A549 (cell line): Measurements from ENCODE around the gene EIF4G3. TPM values are rescaled to one million over a fixed set of nuclear protein-coding genes. Genes with fewer than 3 reads are reported as not detected.

Experiments
- ATAC-seq, 2 experiments: fragments of 200-7000 bp in 1 of 2; fragments of >200 bp in 1 of 2; cut with Nextera tagmentation in 1 of 2; cut with Tn5 transposase in 1 of 2; 3 replicates each; pipeline versions ENCODE4 v1.8.0 to v1.9.1; 2018 to 2020; ENCODE audit warnings: mild to moderate bottlenecking in 1 of 2, moderate library complexity in 1 of 2
- CTCF ChIA-PET: fragments of 300-600 bp; sonication (Branson Sonifier 250); formaldehyde crosslinking; extraction: SDS; loops from one replicate; lab custom pipeline; 2021; ENCODE audit warnings: antibody characterized with exemption, inconsistent platforms; lab: Yijun Ruan, JAX
- POLR2A ChIA-PET: fragments of 350-600 bp; formaldehyde crosslinking; extraction: SDS; loops from one replicate; lab custom pipeline; 2021; ENCODE audit warnings: antibody characterized with exemption, inconsistent platforms; lab: Yijun Ruan, JAX
- DNase-seq, 2 experiments: peaks; one replicate each; pipeline versions ENCODE4 v3.0.0 to v3.0.0-alpha.2; 2011 to 2016; ENCODE audit warnings: low read depth in 1 of 2, low spot score in 1 of 2
- FAIRE-seq: peaks from 2 replicates; lab custom pipeline; 2011; peaks lifted over from hg19 to GRCh38; lab: Jason Lieb, UNC
- H3K27ac ChIP-seq, 2 experiments: fragments of >200 bp; sonication (Bioruptor Twin); formaldehyde crosslinking; 3 replicates each; pipeline ENCODE4 v1.5.1; 2016 to 2017
- H3K4me1 ChIP-seq: fragments of >200 bp; sonication (Bioruptor Twin); formaldehyde crosslinking; 3 replicates; pipeline ENCODE4 v1.6.1; 2016
- H3K4me2 ChIP-seq: fragments of >200 bp; sonication (Bioruptor Twin); formaldehyde crosslinking; 3 replicates; pipeline ENCODE4 v1.6.1; 2016
- H3K4me3 ChIP-seq: fragments of >200 bp; sonication (Bioruptor Twin); formaldehyde crosslinking; 3 replicates; pipeline ENCODE4 v1.5.1; 2016
- H3K9me3 ChIP-seq: fragments of >200 bp; sonication (Bioruptor Twin); formaldehyde crosslinking; 3 replicates; pipeline ENCODE4 v1.6.1; 2016
- CBX2 ChIP-seq: fragments of 200-600 bp; sonication (generic); IDR thresholded peaks from 2 replicates; pipeline ENCODE4 v1.6.1; 2016; ENCODE audit warnings: low read depth, mild to moderate bottlenecking, borderline replicate concordance
- CEBPB ChIP-seq, 2 experiments: fragments of >200 bp in 1 of 2; sonication (Bioruptor Twin) in 1 of 2; formaldehyde crosslinking in 1 of 2; IDR thresholded peaks; 2 replicates each; pipeline ENCODE4 v1.6.1; 2012 to 2016
- CHD2 ChIP-seq: fragments of 150-350 bp; IDR thresholded peaks from 2 replicates; pipeline ENCODE4 v1.6.1; 2014; ENCODE audit warnings: low read length; ENCODE audit not compliant: partially characterized antibody
- EP300 ChIP-seq, 2 experiments: fragments of >200 bp; sonication (Bioruptor Twin); formaldehyde crosslinking; IDR thresholded peaks; 2 replicates in 1 of 2; 3 replicates in 1 of 2; pipeline ENCODE4 v1.6.1; 2016 to 2017
- FOSL2 ChIP-seq, 2 experiments: fragments of 450-650 bp in 1 of 2; fragments of >200 bp in 1 of 2; sonication (Bioruptor Twin) in 1 of 2; formaldehyde crosslinking; IDR thresholded peaks; 2 replicates each; pipeline versions ENCODE4 v1.5.0 to v1.6.1; 2016 to 2020; ENCODE audit warnings: mild to moderate bottlenecking in 1 of 2, moderate library complexity in 1 of 2
- HOXA7 ChIP-seq: fragments of 250-450 bp; sonication (Bioruptor Pico); IDR thresholded peaks from 2 replicates; pipeline ENCODE4 v1.5.0; 2020; ENCODE audit warnings: mild to moderate bottlenecking, moderate library complexity
- KDM1A ChIP-seq: fragments of 200-600 bp; sonication (generic); IDR thresholded peaks from 2 replicates; pipeline ENCODE4 v1.6.1; 2016; ENCODE audit warnings: low read depth, mild to moderate bottlenecking
- KDM5A ChIP-seq: fragments of 200-600 bp; sonication (generic); IDR thresholded peaks from 2 replicates; pipeline ENCODE4 v1.6.1; 2016; ENCODE audit warnings: antibody characterized with exemption, mild to moderate bottlenecking
- MAZ ChIP-seq: fragments of 150-350 bp; IDR thresholded peaks from 2 replicates; pipeline ENCODE4 v1.6.1; 2014; ENCODE audit warnings: antibody characterized with exemption, low read depth, low read length, borderline replicate concordance
- MYC ChIP-seq: IDR thresholded peaks from 2 replicates; pipeline ENCODE4 v1.6.1; 2012; ENCODE audit warnings: mild to moderate bottlenecking, inconsistent platforms, low read length, improper control_type of control experiment, borderline replicate concordance
- NFE2L2 ChIP-seq: fragments of 150-350 bp; conservative IDR thresholded peaks from 2 replicates; pipeline ENCODE4 v1.6.1; 2014; ENCODE audit warnings: low read length
- POLR2A ChIP-seq: IDR thresholded peaks from 2 replicates; pipeline ENCODE4 v1.6.1; 2012; ENCODE audit warnings: mild to moderate bottlenecking, low read length
- RAD21 ChIP-seq, 2 experiments: fragments of >200 bp in 1 of 2; sonication (Bioruptor Twin) in 1 of 2; formaldehyde crosslinking in 1 of 2; IDR thresholded peaks in 1 of 2; conservative IDR thresholded peaks in 1 of 2; 2 replicates in 1 of 2; 3 replicates in 1 of 2; pipeline ENCODE4 v1.6.1; 2012 to 2018; ENCODE audit warnings: inconsistent platforms in 1 of 2
- RCOR1 ChIP-seq: fragments of 150-350 bp; IDR thresholded peaks from 2 replicates; pipeline ENCODE4 v1.6.1; 2014; ENCODE audit warnings: antibody characterized with exemption, low read length, low read depth
- REST ChIP-seq: fragments of 200-600 bp; sonication (generic); IDR thresholded peaks from 2 replicates; pipeline ENCODE4 v1.6.1; 2016; ENCODE audit warnings: antibody characterized with exemption, mild to moderate bottlenecking, moderate library complexity
- SMC3 ChIP-seq: fragments of >200 bp; sonication (Bioruptor Twin); formaldehyde crosslinking; IDR thresholded peaks from 3 replicates; pipeline ENCODE4 v1.6.1; 2018; ENCODE audit warnings: inconsistent platforms
- TFCP2L1 ChIP-seq: fragments of 250-450 bp; sonication (Bioruptor Pico); IDR thresholded peaks from 2 replicates; pipeline ENCODE4 v1.5.0; 2021; ENCODE audit warnings: mild to moderate bottlenecking
- USF2 ChIP-seq: fragments of 450-650 bp; IDR thresholded peaks from 2 replicates; pipeline ENCODE4 v1.6.1; 2014; ENCODE audit warnings: antibody characterized with exemption
- ZSCAN20 ChIP-seq: fragments of 250-450 bp; sonication (Bioruptor Pico); IDR thresholded peaks from 2 replicates; pipeline ENCODE4 v1.8.0; 2022; ENCODE audit warnings: mild to moderate bottlenecking, moderate library complexity
- WGBS: methylation state at CpG from one replicate; pipeline ENCODE4 v1.1.6; 2017; ENCODE audit errors: missing lambda C conversion rate; 5-methylcytosine and 5-hydroxymethylcytosine counted together
- polyA plus RNA-seq, 4 experiments: library from polyadenylated mRNA; depleted of rRNA in 3 of 4; stranded (reverse); fragments of >200 nt; fragmentation: RNase III in 1 of 4; extraction: RNeasy Plus Mini Kit Qiagen cat#74134 plus additional on column Dnase treatment in 1 of 4; gene quantifications; 2 replicates in 3 of 4; 3 replicates in 1 of 4; pipeline ENCODE4 v1.2.3, GENCODE V29; 2011 to 2017
- TF ChIP-seq, protein P1 (sequence below): IDR thresholded peaks from 2 replicates; pipeline ENCODE4 v1.6.1; 2012
- TF ChIP-seq, protein P2 (sequence below): fragments of 250-450 bp; sonication (Bioruptor Pico); IDR thresholded peaks from 2 replicates; pipeline ENCODE4 v1.5.0; 2021; ENCODE audit warnings: mild to moderate bottlenecking, moderate library complexity, borderline replicate concordance
- TF ChIP-seq, protein P3 (sequence below): fragments of >200 bp; sonication (Bioruptor Twin); formaldehyde crosslinking; IDR thresholded peaks from 3 replicates; pipeline ENCODE4 v1.6.1; 2016
- TF ChIP-seq, protein P4 (sequence below): IDR thresholded peaks from 2 replicates; pipeline ENCODE4 v1.6.1; 2012; ENCODE audit warnings: low read depth, borderline replicate concordance

EIF4G3 gene
- polyA plus RNA-seq, 2 of the 4 experiments (the other 2 are of a cell fraction) = 25.0 to 51.3 TPM

GRCh38 chr1:21106238-21106637, 70.5 kb downstream of the EIF4G3 start (continued):
- no peak for TF ChIP-seq CBX2
- TF ChIP-seq, protein P1, sequence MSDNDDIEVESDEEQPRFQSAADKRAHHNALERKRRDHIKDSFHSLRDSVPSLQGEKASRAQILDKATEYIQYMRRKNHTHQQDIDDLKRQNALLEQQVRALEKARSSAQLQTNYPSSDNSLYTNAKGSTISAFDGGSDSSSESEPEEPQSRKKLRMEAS = no peak

GRCh38 chr1:21105807-21106206, 70.9 kb downstream of the EIF4G3 start:
- TF ChIP-seq RCOR1 (no peak), KDM1A (no peak), HOXA7 (CRISPR knock-in tag) (no peak), SMC3 (no peak), FOSL2 (IDR thresholded peaks at IDR 0.05) (no peak), FOSL2 (CRISPR knock-in tag; IDR thresholded peaks at IDR 0.05) (no peak), ZSCAN20 (CRISPR knock-in tag) (no peak), MAZ (no peak), POLR2A (no peak), CHD2 (no peak), KDM5A (no peak), NFE2L2 (no peak), TFCP2L1 (CRISPR knock-in tag) (no peak)
- TF ChIP-seq, protein P2, sequence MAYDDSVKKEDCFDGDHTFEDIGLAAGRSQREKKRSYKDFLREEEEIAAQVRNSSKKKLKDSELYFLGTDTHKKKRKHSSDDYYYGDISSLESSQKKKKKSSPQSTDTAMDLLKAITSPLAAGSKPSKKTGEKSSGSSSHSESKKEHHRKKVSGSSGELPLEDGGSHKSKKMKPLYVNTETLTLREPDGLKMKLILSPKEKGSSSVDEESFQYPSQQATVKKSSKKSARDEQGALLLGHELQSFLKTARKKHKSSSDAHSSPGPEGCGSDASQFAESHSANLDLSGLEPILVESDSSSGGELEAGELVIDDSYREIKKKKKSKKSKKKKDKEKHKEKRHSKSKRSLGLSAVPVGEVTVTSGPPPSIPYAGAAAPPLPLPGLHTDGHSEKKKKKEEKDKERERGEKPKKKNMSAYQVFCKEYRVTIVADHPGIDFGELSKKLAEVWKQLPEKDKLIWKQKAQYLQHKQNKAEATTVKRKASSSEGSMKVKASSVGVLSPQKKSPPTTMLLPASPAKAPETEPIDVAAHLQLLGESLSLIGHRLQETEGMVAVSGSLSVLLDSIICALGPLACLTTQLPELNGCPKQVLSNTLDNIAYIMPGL (CRISPR knock-in tag) = no peak
- TF ChIP-seq, protein P3, sequence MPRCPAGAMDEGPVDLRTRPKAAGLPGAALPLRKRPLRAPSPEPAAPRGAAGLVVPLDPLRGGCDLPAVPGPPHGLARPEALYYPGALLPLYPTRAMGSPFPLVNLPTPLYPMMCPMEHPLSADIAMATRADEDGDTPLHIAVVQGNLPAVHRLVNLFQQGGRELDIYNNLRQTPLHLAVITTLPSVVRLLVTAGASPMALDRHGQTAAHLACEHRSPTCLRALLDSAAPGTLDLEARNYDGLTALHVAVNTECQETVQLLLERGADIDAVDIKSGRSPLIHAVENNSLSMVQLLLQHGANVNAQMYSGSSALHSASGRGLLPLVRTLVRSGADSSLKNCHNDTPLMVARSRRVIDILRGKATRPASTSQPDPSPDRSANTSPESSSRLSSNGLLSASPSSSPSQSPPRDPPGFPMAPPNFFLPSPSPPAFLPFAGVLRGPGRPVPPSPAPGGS = no peak
- TF ChIP-seq, protein P4, sequence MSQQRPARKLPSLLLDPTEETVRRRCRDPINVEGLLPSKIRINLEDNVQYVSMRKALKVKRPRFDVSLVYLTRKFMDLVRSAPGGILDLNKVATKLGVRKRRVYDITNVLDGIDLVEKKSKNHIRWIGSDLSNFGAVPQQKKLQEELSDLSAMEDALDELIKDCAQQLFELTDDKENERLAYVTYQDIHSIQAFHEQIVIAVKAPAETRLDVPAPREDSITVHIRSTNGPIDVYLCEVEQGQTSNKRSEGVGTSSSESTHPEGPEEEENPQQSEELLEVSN = no peak
- TF ChIP-seq, all 56 proteins: peak for 0
- no peaks in the 10 kb centered on the region for H3K9me3 ChIP-seq
- H3K4me2 ChIP-seq = no peak overlapping the region
- no peak for DNase-seq
- ChIA-PET CTCF (interaction anchor here (0.6 kb wide), 1 partner anchor 25 kb away, joined by 3 read pairs; no protein-coding TSS in a partner anchor), POLR2A (no interaction called here)
- WGBS = 91% methylated on average over 4 of the region's 4 CpGs
- no peaks in the 10 kb centered on the region for H3K4me1 ChIP-seq
- no peak overlapping the region for H3K27ac ChIP-seq
- no peak for FAIRE-seq
- ATAC-seq = no peak
- no peak overlapping the region for H3K4me3 ChIP-seq

GRCh38 chr1:21104683-21105082, 72.0 kb downstream of the EIF4G3 start:
- Histone ChIP-seq H3K4me3 (no peak overlapping the region), H3K4me2 (no peak overlapping the region), H3K27ac (no peak overlapping the region), H3K4me1 (no peaks in the 10 kb centered on the region), H3K9me3 (no peaks in the 10 kb centered on the region)
- DNase-seq (no peak), FAIRE-seq (no peak), ATAC-seq (no peak)
- ChIA-PET CTCF (no interaction called here), POLR2A (no interaction called here)
- TF ChIP-seq EP300 (IDR thresholded peaks at IDR 0.05) = no peak
- no peak for TF ChIP-seq CEBPB (IDR thresholded peaks at IDR 0.05)
- TF ChIP-seq RAD21 (conservative IDR thresholded peaks at IDR 0.05 in 1 of 2, IDR thresholded peaks at IDR 0.05 in 1 of 2) = no peak
- TF ChIP-seq MYC = no peak
- no peak for TF ChIP-seq USF2
- no peak for TF ChIP-seq TFCP2L1 (CRISPR knock-in tag)
- TF ChIP-seq REST = no peak
- TF ChIP-seq, protein P2 (CRISPR knock-in tag) = no peak
- WGBS = 92% methylated on average over 3 of the region's 3 CpGs
